NCI-H510A (cell line): ENCODE results near the gene C16orf96.
A peak's percentile ranks its signal among the peaks of the same experiment; 100 is the strongest.

Experiments
- DNase-seq: peaks from one replicate; lab custom pipeline; 2025; lab: John Stamatoyannopoulos, UW

The C16orf96 gene

GRCh38 chr16:4525634-4526277, 30.4 kb upstream of the C16orf96 start:
- DNase-seq = no peak

GRCh38 chr16:4529085-4530060, 26.8 kb upstream of the C16orf96 start:
- no peak for DNase-seq

GRCh38 chr16:4531811-4532210, 24.3 kb upstream of the C16orf96 start:
- no peak for DNase-seq

- no peak for DNase-seq
Observed at GRCh38 chr16:4532238-4532637, 23.9 kb upstream of the C16orf96 start.

- no peak for DNase-seq
Observed at GRCh38 chr16:4533490-4533889, 22.6 kb upstream of the C16orf96 start.

- no peak for DNase-seq
Observed at GRCh38 chr16:4534151-4534790, 21.9 kb upstream of the C16orf96 start.

GRCh38 chr16:4535627-4536108, 20.5 kb upstream of the C16orf96 start:
- no peak for DNase-seq

GRCh38 chr16:4536391-4537106, 19.6 kb upstream of the C16orf96 start:
- no peak for DNase-seq

GRCh38 chr16:4537376-4538343, 18.5 kb upstream of the C16orf96 start:
- DNase-seq = no peak

- peak; percentile 78 for DNase-seq
Observed at GRCh38 chr16:4538350-4539235, 17.5 kb upstream of the C16orf96 start, which contains the start of gene CDIP1. Gene CDIP1 (minus strand): TSS chr16:4538773. CDS start chr16:4514130, 24,643 bp downstream.

GRCh38 chr16:4539716-4540284, 16.3 kb upstream of the C16orf96 start:
- no peak for DNase-seq

GRCh38 chr16:4544473-4544872, 11.7 kb upstream of the C16orf96 start:
- no peak for DNase-seq

GRCh38 chr16:4548124-4548523, 8.0 kb upstream of the C16orf96 start:
- no peak for DNase-seq

GRCh38 chr16:4550591-4550990, 5.5 kb upstream of the C16orf96 start:
- no peak for DNase-seq

- no peak for DNase-seq
Observed at GRCh38 chr16:4552541-4552940, 3.6 kb upstream of the C16orf96 start.

- DNase-seq = no peak
Observed at GRCh38 chr16:4556580-4556979, 440 bp downstream of the C16orf96 start.

GRCh38 chr16:4557973-4558372, 1.8 kb downstream of the C16orf96 start:
- DNase-seq = no peak

GRCh38 chr16:4561596-4561995, 5.5 kb downstream of the C16orf96 start:
- no peak for DNase-seq

GRCh38 chr16:4564661-4565267, 8.6 kb downstream of the C16orf96 start:
- no peak for DNase-seq
